ENCODE results near the gene GPR160. TPM values are rescaled to one million over a fixed set of nuclear protein-coding genes. Genes with fewer than 3 reads are reported as not detected.
"Not testable (repeated sequence)": the region's sequence is repeated elsewhere in the genome, so short reads cannot be mapped to it uniquely, and the experiment has no call there.

Gene GPR160
- total RNA-seq, 4 donors from 2014 or later, result 1.7 to 17.7 (median 3.7) TPM

DNA sequence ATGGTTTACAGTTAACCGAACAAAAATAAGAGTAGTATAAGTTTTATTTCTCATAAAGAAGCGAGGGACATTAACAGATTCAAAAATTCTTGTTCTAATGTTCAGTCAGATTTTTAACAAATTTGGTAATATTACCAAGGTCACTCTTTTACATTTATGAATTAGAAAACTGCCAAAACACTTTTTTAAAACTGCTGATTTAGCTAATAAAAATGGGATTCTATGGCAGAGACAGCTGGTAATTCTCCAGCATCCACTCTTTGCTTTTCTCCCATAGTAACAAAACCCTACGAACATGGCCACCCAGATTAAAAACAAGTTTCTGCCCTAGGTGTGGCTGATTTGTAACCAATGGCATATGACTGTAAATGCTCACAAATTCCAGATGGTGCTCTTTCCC, 71.2 kb downstream of the GPR160 start:
- H3K27ac ChIP-seq, result no peak overlapping the region
- H3K36me3 ChIP-seq, result peaks cover 0 to 55% (median 9%) of the 10 kb centered on the region in 3 donors
- no peak overlapping the region for H3K4me3 ChIP-seq
- H3K4me1 ChIP-seq, result no peaks in the 10 kb centered on the region
- H3K27me3 ChIP-seq, result no peaks in the 10 kb centered on the region
- WGBS, 2 donors, result 94 to 97% methylated on average over 3 of the region's 3 CpGs
- TF ChIP-seq POLR2A (IDR thresholded peaks at IDR 0.05) (no peak), EP300 (IDR thresholded peaks at IDR 0.05) (no peak)
- TF ChIP-seq, protein P1, sequence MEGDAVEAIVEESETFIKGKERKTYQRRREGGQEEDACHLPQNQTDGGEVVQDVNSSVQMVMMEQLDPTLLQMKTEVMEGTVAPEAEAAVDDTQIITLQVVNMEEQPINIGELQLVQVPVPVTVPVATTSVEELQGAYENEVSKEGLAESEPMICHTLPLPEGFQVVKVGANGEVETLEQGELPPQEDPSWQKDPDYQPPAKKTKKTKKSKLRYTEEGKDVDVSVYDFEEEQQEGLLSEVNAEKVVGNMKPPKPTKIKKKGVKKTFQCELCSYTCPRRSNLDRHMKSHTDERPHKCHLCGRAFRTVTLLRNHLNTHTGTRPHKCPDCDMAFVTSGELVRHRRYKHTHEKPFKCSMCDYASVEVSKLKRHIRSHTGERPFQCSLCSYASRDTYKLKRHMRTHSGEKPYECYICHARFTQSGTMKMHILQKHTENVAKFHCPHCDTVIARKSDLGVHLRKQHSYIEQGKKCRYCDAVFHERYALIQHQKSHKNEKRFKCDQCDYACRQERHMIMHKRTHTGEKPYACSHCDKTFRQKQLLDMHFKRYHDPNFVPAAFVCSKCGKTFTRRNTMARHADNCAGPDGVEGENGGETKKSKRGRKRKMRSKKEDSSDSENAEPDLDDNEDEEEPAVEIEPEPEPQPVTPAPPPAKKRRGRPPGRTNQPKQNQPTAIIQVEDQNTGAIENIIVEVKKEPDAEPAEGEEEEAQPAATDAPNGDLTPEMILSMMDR (IDR thresholded peaks at IDR 0.05), result no peak
- no peaks in the 10 kb centered on the region for H3K9me3 ChIP-seq
- no peak for DNase-seq (ENCODE audit: low spot score in 2 of 2)

DNA sequence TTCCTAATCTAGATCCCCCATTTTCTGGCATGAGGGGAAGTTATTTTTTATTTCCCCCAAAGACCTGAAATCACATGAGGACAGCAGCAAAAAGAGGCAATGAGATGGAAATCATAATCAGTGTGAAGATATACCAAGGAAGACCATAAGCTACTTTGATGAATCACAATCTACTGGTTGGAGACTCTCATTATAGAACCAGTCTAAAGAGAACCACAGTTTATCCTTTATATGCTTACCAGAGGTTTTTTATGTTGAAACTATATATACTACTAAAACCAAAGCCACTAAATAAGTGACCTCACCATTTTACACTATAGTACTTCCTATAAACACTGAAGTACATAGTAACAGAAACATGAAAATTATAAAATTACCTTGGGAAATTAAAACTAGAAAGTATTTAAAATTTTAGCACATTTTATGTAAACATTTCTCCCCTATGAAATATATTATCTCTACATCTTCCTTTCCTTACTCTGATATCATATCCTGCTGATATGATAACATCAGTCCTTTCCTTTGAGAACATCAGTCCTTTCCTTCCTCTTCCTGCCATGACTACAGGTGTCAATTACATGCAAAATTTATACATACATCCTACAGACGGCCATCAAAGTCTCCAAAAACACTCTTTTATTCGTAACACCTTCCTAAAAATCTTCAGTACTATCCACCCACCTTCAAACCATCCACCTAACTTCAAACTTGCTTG, 71.9 kb downstream of the GPR160 start:
- no peak for DNase-seq (ENCODE audit: low spot score in 2 of 2)
- Histone ChIP-seq H3K36me3 (peaks cover 0 to 56% (median 9%) of the 10 kb centered on the region in 3 donors), H3K9me3 (no peaks in the 10 kb centered on the region), H3K27me3 (no peaks in the 10 kb centered on the region), H3K4me1 (no peaks in the 10 kb centered on the region), H3K27ac (no peak overlapping the region), H3K4me3 (no peak overlapping the region)
- 93 to 96% methylated on average over 2 of the region's 2 CpGs for WGBS, 2 donors
- TF ChIP-seq POLR2A (IDR thresholded peaks at IDR 0.05), result no peak
- TF ChIP-seq, protein P1 (IDR thresholded peaks at IDR 0.05), result no peak
- TF ChIP-seq EP300 (IDR thresholded peaks at IDR 0.05), result no peak

DNA sequence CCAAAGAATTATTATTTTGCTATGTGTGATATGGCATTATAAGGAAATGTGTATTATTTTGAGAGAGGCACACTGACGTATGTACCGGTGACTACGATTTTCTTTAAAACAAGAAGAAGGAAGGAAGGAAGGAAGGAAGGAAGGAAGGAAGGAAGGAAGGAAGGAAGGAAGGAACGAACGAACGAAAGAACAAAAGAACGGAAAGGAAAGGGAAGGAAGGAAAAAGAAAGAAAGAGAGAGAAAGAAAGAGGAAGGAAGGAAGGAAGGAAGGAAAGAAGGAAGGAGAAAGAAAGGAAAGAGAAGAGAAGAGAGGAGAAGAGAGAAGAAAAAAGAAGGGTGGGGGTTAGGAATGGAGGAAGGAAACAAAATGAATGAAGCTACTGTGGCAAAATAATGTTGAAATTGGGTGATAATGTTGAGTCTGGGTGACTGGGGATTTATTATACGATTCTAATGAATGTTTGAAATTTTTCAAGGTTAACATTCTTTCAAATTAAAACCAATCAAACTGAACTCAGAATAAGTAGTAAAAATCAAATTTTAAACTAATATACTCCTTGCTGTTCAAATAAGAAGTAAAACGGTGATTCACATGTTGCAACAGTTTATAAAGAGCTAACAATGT, 73.5 kb downstream of the GPR160 start:
- H3K9me3 ChIP-seq, result no peaks in the 10 kb centered on the region
- no peak for DNase-seq (ENCODE audit: low spot score in 2 of 2)
- TF ChIP-seq, protein P1 (IDR thresholded peaks at IDR 0.05), result no peak
- TF ChIP-seq POLR2A (IDR thresholded peaks at IDR 0.05) (no peak), EP300 (IDR thresholded peaks at IDR 0.05) (no peak)
- WGBS, 2 donors, result 85 to 90% methylated on average over 9 of the region's 9 CpGs
- no peaks in the 10 kb centered on the region for H3K4me1 ChIP-seq
- H3K36me3 ChIP-seq, result peaks cover 2 to 59% (median 11%) of the 10 kb centered on the region in 3 donors
- no peak overlapping the region for H3K4me3 ChIP-seq
- no peaks in the 10 kb centered on the region for H3K27me3 ChIP-seq
- no peak overlapping the region for H3K27ac ChIP-seq

GRCh38 chr3:170114165-170114564, 76.4 kb downstream of the GPR160 start:
- not testable (repeated sequence) for H3K27ac ChIP-seq; DNase-seq (ENCODE audit: low spot score in 2 of 2); H3K9me3 ChIP-seq; H3K4me1 ChIP-seq; H3K27me3 ChIP-seq; H3K4me3 ChIP-seq
- peaks cover 4 to 76% (median 7%) of the 10 kb centered on the region in 3 donors for H3K36me3 ChIP-seq
- 91 to 98% methylated on average over 8 of the region's 8 CpGs for WGBS, 2 donors

DNA sequence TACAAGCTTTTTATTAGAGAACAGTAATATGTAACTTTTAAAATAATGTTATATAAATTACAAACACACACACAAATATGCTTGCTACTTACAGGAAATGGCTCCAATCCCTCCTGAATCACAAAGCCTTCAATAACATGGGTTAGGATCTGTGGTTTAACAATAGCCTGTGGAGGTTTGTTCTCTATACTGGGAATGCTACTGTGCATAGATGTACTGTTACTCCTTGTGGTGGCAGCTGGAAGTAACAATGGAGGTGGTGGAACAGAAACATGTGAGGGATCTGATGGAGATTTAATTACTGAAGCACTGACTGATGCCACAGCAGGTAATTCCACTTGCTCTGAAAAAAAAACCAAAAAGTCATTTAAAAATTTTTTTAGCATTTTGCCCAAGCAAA, 79.3 kb downstream of the GPR160 start:
- H3K36me3 ChIP-seq, result peaks cover 4 to 91% (median 14%) of the 10 kb centered on the region in 3 donors
- no peak for TF ChIP-seq POLR2A (IDR thresholded peaks at IDR 0.05)
- TF ChIP-seq, protein P1 (IDR thresholded peaks at IDR 0.05), result no peak
- TF ChIP-seq EP300 (IDR thresholded peaks at IDR 0.05), result no peak

More for the DNA sequence above, 79.3 kb downstream of the GPR160 start:
- Histone ChIP-seq H3K9me3 (no peaks in the 10 kb centered on the region), H3K27ac (no peak overlapping the region), H3K4me3 (no peak overlapping the region), H3K27me3 (no peaks in the 10 kb centered on the region), H3K4me1 (no peaks in the 10 kb centered on the region)
- DNase-seq (ENCODE audit: low spot score in 2 of 2), result no peak

Data from tibial nerve (tissue), 4 donors.